Gastroesophageal sphincter (tissue), 4 donors: ENCODE measurements around the gene TSPEAR. TPM values are rescaled to one million over a fixed set of nuclear protein-coding genes. Genes with fewer than 3 reads are reported as not detected.
"Not testable (repeated sequence)": the region's sequence is repeated elsewhere in the genome, so short reads cannot be mapped to it uniquely, and the experiment has no call there.

Experiments
- ATAC-seq: fragments of 150-250 bp; one replicate; pipeline ENCODE4 v1.9.1; 2016; ENCODE audit warnings: mild to moderate bottlenecking, moderate library complexity
- H3K27ac ChIP-seq, 4 donors: fragments of 200-600 bp; sonication (generic) in 3 of 4; 1 replicate in 3 of 4; 2 replicates in 1 of 4; pipeline ENCODE4 v1.5.1; 2016 to 2019
- H3K27me3 ChIP-seq: fragments of 200-600 bp; sonication (generic); one replicate; pipeline ENCODE4 v1.5.1; 2019
- H3K36me3 ChIP-seq, 2 donors: fragments of 200-600 bp; sonication (generic); one replicate each; pipeline ENCODE4 v1.5.1; 2019; ENCODE audit warnings: control low read depth in 1 of 2
- H3K4me1 ChIP-seq, 3 donors: fragments of 200-600 bp; sonication (generic); 1 replicate in 2 of 3; 2 replicates in 1 of 3; pipeline ENCODE4 v1.5.1; 2016 to 2019; ENCODE audit warnings: control low read depth in 2 of 3
- H3K4me3 ChIP-seq, 2 donors: fragments of 200-600 bp; sonication (generic); one replicate each; pipeline ENCODE4 v1.5.1; 2019; ENCODE audit warnings: mild to moderate bottlenecking in 1 of 2, moderate library complexity in 1 of 2
- H3K9me3 ChIP-seq, 3 donors: fragments of 200-600 bp; sonication (generic); one replicate each; pipeline ENCODE4 v1.5.1; 2017 to 2019; ENCODE audit warnings: control low read depth in 2 of 3
- CTCF ChIP-seq, 4 experiments: fragments of 200-600 bp in 2 of 4; fragments of 450-650 bp in 2 of 4; sonication (generic) in 1 of 4; IDR thresholded peaks; one replicate each; pipeline ENCODE4 v1.5.1; 2017 to 2019; ENCODE audit warnings: antibody characterized with exemption in 4 of 4, mild to moderate bottlenecking in 2 of 4, moderate library complexity in 2 of 4
- EP300 ChIP-seq: sonication (generic); formaldehyde crosslinking; IDR thresholded peaks from one replicate; pipeline ENCODE4 v1.6.1; 2017; ENCODE audit warnings: antibody characterized with exemption, mild to moderate bottlenecking
- POLR2A ChIP-seq, 2 donors: fragments of 450-650 bp; IDR thresholded peaks; one replicate each; pipeline ENCODE4 v1.6.1; 2017; ENCODE audit warnings: antibody characterized with exemption in 2 of 2, mild to moderate bottlenecking in 2 of 2, moderate library complexity in 1 of 2
- POLR2AphosphoS5 ChIP-seq: sonication (generic); formaldehyde crosslinking; IDR thresholded peaks from one replicate; pipeline ENCODE4 v1.6.1; 2017; ENCODE audit warnings: antibody characterized with exemption
- WGBS, 2 donors: methylation state at CpG; one replicate each; pipeline ENCODE4 v1.1.5; 2018; ENCODE audit warnings: low coverage in 1 of 2; 5-methylcytosine and 5-hydroxymethylcytosine counted together
- total RNA-seq, 4 donors: library from RNA; depleted of rRNA; stranded (reverse); fragments of >200 nt; gene quantifications; one replicate each; pipeline ENCODE4 v1.1.0, GENCODE V29; 2016

TSPEAR gene
- total RNA-seq, 4 donors from 2014 or later: not detected

- ATAC-seq: no peak
These were observed 136.7 kb downstream of the TSPEAR start for GRCh38 chr21:44574457-44575306.

GRCh38 chr21:44573630-44574456 is 137.5 kb downstream of the TSPEAR start, which contains the start of gene KRTAP10-4:
Gene KRTAP10-4 (plus strand): TSS chr21:44573729. CDS start chr21:44573759, 30 bp downstream.
- Histone ChIP-seq H3K9me3 (peaks cover 0 to 42% (median 0%) of the 10 kb centered on the region in 3 donors), H3K27me3 (peaks cover 69% of the 10 kb centered on the region)
- ATAC-seq, H3K27ac ChIP-seq, H3K4me1 ChIP-seq, H3K36me3 ChIP-seq, H3K4me3 ChIP-seq: not testable (repeated sequence)
- WGBS, 2 donors: no CpG with 5 or more reads among the region's 25 CpGs

More at GRCh38 chr21:44574457-44575306, 136.7 kb downstream of the TSPEAR start:
- Histone ChIP-seq H3K9me3 (peaks cover 0 to 43% (median 0%) of the 10 kb centered on the region in 3 donors), H3K4me1 (no peaks in the 10 kb centered on the region), H3K36me3 (no peaks in the 10 kb centered on the region), H3K4me3 (no peak overlapping the region), H3K27ac (no peak overlapping the region), H3K27me3 (peaks cover 69% of the 10 kb centered on the region)
- TF ChIP-seq POLR2A (IDR thresholded peaks at IDR 0.05): no peak
- no peak for TF ChIP-seq POLR2AphosphoS5
- no peak for TF ChIP-seq CTCF (IDR thresholded peaks at IDR 0.05)
- TF ChIP-seq EP300: no peak
- WGBS, 2 donors: 29% methylated on average over 9 of the region's 21 CpGs; no CpG with 5 or more reads in 1 of the 2 donors

- TF ChIP-seq POLR2AphosphoS5 (no peak), POLR2A (IDR thresholded peaks at IDR 0.05) (no peak), EP300 (no peak), CTCF (IDR thresholded peaks at IDR 0.05) (no peak)
- Histone ChIP-seq H3K27me3 (peaks cover 70% of the 10 kb centered on the region), H3K4me1 (no peaks in the 10 kb centered on the region)
These were observed 138.3 kb downstream of the TSPEAR start for GRCh38 chr21:44572959-44573583.

GRCh38 chr21:44571844-44572782 is 139.3 kb downstream of the TSPEAR start:
- 87 to 93% methylated on average over 16 to 19 of the region's 40 CpGs for WGBS, 2 donors
- no peak overlapping the region for H3K4me3 ChIP-seq

More at GRCh38 chr21:44572959-44573583, 138.3 kb downstream of the TSPEAR start:
- Histone ChIP-seq H3K27ac (no peak overlapping the region), H3K36me3 (no peaks in the 10 kb centered on the region), H3K4me3 (no peak overlapping the region), H3K9me3 (peaks cover 0 to 39% (median 0%) of the 10 kb centered on the region in 3 donors)
- ATAC-seq: no peak
- WGBS, 2 donors: 83 to 94% methylated on average over 5 to 8 of the region's 15 CpGs

More at GRCh38 chr21:44571844-44572782, 139.3 kb downstream of the TSPEAR start:
- H3K27me3 ChIP-seq: peaks cover 73% of the 10 kb centered on the region
- H3K27ac ChIP-seq: no peak overlapping the region
- no peak for ATAC-seq
- no peaks in the 10 kb centered on the region for H3K36me3 ChIP-seq
- H3K9me3 ChIP-seq: peaks cover 0 to 29% (median 0%) of the 10 kb centered on the region in 3 donors
- H3K4me1 ChIP-seq: no peaks in the 10 kb centered on the region
- no peak for TF ChIP-seq CTCF (IDR thresholded peaks at IDR 0.05)
- no peak for TF ChIP-seq POLR2AphosphoS5
- TF ChIP-seq POLR2A (IDR thresholded peaks at IDR 0.05): no peak
